RPMI7951 (cell line): ENCODE data around the gene RANBP1. TPM values are rescaled to one million over a fixed set of nuclear protein-coding genes. Genes with fewer than 3 reads are reported as not detected.

ENCODE experiments used
- DNase-seq: peaks from one replicate; pipeline ENCODE4 v3.0.0-alpha.2; 2012; ENCODE audit warnings: low read depth
- total RNA-seq: library from RNA; depleted of rRNA; stranded (reverse); fragments of >200 nt; shearing (Covaris generic); gene quantifications from 2 replicates; pipeline ENCODE4 v1.2.3, GENCODE V29; 2014

Gene RANBP1
- total RNA-seq, 1 experiment from 2014 or later = 528 TPM

- no peak for DNase-seq
Observed at GRCh38 chr22:20088263-20088648, 27.6 kb upstream of the RANBP1 start.

GRCh38 chr22:20089226-20089976 is 26.5 kb upstream of the RANBP1 start:
- DNase-seq = no peak

DNA sequence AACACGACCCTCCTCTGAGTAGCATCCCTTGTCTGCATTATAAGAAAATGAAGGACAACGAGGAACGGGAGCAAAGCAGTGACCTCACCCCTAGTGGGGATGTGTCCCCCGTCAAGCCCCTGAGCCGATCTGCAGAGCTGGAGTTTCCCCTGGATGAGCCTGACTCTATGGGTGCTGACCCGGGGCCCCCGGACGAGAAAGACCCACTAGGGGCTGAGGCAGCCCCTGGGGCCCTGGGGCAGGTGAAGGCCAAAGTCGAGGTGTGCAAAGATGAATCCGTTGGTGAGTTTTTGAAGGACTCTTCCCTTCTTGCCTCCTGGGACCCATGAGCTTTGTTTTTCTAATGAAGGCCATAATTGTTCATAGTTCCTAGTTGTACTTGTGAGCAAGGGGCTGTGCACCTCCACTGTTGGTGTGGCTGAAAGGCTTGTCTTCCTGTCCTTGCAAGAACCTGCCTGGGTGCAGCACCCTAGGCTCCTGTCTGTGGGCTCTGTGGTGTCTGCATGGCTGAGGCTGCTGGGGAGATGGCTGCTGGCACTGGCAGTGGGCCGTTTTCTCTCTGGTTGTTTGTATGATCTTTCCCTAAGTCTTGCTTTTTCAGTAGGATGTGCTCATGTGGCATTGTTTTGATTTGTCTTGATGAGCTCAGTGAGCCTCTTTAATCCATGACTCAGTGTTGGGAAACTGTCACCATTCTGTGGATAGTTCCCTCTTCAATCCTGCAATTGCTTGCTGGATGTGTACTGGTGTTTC is 25.8 kb upstream of the RANBP1 start:
- no peak for DNase-seq

DNA sequence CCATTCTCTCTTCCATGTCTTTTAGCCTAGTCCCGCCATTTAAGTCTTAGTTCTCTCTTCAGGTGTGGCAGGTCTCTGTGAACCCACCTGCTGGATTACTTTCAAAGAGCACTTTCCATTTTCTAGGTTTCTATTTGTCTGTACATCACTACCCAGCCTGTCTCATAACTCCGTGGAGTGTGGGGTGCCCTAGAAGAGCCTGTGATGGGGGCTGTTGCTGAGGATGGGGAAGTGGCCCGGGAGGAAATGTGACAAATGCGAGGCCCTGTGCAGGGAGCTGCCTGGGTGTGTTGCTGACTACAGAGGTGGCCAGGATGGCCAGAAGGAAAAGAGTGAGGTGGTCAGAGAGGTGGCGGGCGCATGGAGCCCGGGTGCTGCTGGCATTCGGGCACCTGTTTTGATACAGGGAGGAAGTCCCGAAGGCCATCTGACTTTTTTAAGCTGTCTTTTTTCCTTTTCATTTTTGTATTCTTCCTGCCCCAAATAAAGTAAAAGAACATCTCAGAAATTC is 25.1 kb upstream of the RANBP1 start:
- DNase-seq = no peak

- no peak for DNase-seq
Observed at GRCh38 chr22:20091690-20092476, 24.0 kb upstream of the RANBP1 start.

GRCh38 chr22:20092477-20092854 is 23.4 kb upstream of the RANBP1 start:
- DNase-seq = no peak

DNA sequence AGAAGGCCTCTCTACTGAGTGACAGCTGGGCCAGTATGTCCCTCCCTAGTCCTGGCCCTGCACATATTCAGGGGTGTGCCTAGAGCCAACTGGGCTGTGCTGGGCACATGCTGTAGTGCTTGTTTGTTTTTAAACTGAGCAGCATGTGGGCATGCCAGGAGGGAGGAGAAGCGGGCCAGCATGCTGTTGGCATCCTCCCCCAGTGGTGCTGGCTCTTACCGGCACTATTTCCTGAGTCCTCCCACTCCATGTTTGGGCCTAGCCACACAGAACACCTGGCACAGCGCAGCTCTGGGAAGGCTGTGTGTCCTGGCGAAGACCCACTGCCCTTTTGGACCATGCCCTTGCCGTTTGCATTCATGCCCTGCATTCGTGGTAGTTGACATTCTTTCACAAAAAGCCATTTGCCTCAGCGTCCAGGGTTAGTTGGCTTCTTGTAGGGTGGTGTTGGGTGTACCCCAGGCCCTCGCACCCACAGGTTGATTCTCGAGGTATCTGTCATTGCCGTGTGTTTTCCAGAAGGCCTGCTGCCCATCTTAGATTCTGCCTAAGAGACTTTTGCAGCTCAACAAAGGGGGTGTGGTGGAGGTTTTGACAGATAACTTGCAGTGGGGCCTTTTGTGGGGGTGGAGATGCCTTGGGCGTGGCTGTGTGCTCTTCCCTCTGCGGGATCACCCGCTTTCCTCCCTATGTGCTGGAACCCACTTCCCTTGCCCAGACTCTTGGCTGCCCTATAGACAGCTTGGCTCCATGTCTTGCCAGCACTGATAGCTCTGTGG is 22.3 kb upstream of the RANBP1 start:
- DNase-seq = no peak

GRCh38 chr22:20094197-20094807 is 21.6 kb upstream of the RANBP1 start:
- DNase-seq = no peak

- no peak for DNase-seq
Observed at GRCh38 chr22:20095521-20095920, 20.4 kb upstream of the RANBP1 start.

GRCh38 chr22:20096574-20097420 is 19.1 kb upstream of the RANBP1 start:
- DNase-seq = no peak

- DNase-seq = no peak
Observed at GRCh38 chr22:20099099-20099711, 16.7 kb upstream of the RANBP1 start.

GRCh38 chr22:20101638-20102037 is 14.3 kb upstream of the RANBP1 start:
- no peak for DNase-seq

DNA sequence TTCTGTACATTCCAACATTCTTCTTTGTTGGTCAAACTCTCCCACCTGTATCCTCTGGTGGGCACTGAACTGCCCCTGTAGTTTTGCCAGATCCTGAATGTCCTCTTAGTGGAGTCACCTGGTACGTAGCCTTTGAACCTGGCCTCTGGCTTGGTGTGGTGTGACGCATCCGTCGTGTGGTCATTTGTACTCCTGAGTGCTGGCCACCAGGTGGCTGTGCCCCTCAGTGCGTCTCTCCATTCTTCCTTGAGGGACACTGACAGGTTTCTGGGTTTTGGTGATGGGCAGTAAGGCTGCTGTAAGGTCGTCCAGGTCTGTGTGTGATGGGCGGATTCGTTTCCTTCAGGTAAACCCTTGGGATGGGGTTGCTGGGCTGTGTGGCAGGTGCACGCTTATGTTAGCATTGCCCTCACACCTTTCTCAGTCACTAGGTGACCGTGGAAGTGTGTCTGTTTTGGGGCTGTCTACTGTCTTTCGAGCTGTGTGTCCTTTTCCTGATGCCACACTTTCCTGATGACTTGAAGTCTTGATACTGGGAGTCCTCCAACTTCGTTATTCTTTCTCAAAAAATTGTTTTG is 13.6 kb upstream of the RANBP1 start:
- DNase-seq = no peak

GRCh38 chr22:20105456-20106204 is 10.3 kb upstream of the RANBP1 start:
- no peak for DNase-seq

DNA sequence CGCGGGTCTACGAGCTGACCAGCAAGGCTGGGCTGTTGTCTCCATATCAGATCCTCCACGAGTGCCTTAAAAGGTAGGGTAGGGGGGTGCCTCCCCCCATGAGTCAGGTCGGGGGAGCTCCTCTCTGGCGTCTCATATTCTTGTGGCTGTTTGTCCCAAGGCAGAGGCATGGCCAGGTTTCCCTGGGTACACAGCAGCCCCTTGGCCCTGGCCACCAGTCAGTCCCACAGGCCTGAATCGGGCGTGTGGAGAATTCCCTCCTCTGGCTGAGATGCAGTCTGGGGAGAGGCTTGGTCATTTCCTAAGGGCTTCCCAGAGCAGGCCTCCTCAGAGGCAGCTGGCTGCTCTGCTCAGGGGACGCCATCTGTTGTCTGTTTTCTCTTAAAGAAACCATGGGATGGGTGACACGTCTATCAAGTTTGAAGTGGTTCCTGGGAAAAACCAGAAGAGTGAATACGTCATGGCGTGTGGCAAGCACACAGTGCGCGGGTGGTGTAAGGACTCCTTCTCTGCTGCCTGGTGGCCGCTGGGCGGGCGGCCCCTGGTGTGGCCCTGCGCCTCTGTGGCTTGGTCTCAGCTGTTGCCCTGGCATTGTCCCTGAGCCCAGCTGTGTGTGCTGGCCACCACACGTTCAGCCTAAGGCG is 9.6 kb upstream of the RANBP1 start:
- no peak for DNase-seq

DNA sequence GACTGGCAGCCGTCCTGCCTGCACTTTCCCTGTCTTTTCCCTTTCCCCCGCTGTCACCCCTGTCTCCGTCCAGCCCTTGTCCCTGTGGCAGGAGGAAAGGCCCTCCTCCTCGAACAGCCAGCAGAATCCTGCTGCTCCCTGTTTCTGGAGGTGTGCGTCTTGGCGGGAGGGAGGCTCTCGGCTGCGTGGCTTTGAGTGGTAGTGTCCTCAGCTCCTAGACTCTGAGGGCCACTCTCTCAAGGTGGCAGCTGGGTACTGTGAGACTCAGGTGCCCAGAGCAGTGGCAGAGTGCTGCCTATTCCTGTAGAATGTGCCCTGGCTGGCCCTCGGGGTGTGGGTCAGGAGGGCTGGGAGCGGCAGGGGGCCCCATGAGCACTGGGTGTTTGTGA is 9.1 kb upstream of the RANBP1 start:
- DNase-seq = no peak

- no peak for DNase-seq
Observed at GRCh38 chr22:20107471-20107901, 8.4 kb upstream of the RANBP1 start.
